ENCODE measurements around the gene SLCO2A1. TPM values are rescaled to one million over a fixed set of nuclear protein-coding genes. Genes with fewer than 3 reads are reported as not detected.

The SLCO2A1 gene
- total RNA-seq, 2 donors from 2014 or later: 7.0 to 17.5 TPM

GRCh38 chr3:133967992-133968892 lies 61.5 kb downstream of the SLCO2A1 start:
- no peak for TF ChIP-seq CTCF (IDR thresholded peaks at IDR 0.05)
- no peak for TF ChIP-seq POLR2A (IDR thresholded peaks at IDR 0.05)
- 76 to 79% methylated on average over 15 of the region's 15 CpGs for WGBS, 2 donors
- ATAC-seq: no peak

GRCh38 chr3:133966954-133967353 lies 62.8 kb downstream of the SLCO2A1 start:
- no peak for TF ChIP-seq POLR2A (IDR thresholded peaks at IDR 0.05)
- no peak for TF ChIP-seq CTCF (IDR thresholded peaks at IDR 0.05)
- Histone ChIP-seq H3K27ac (no peak overlapping the region), H3K36me3 (replicated peaks in 1 of 2; ENCODE audit: insufficient read depth in 1 of 2, low read depth in 2 of 2) (no peaks in the 10 kb centered on the region), H3K9me3 (no peaks in the 10 kb centered on the region), H3K4me1 (no peaks in the 10 kb centered on the region), H3K4me3 (no peak overlapping the region), H3K27me3 (no peaks in the 10 kb centered on the region)
- 97% methylated on average over 3 to 4 of the region's 4 CpGs for WGBS, 2 donors
- DNase-seq: no peak
- ATAC-seq: no peak
- intact Hi-C loops (cut with DNase I): no loop called here

More at GRCh38 chr3:133967992-133968892, 61.5 kb downstream of the SLCO2A1 start:
- Histone ChIP-seq H3K27ac (no peak overlapping the region), H3K27me3 (no peaks in the 10 kb centered on the region), H3K36me3 (replicated peaks in 1 of 2; ENCODE audit: insufficient read depth in 1 of 2, low read depth in 2 of 2) (no peaks in the 10 kb centered on the region), H3K4me3 (no peak overlapping the region), H3K9me3 (no peaks in the 10 kb centered on the region), H3K4me1 (no peaks in the 10 kb centered on the region)
- intact Hi-C loops (cut with DNase I): no loop called here
- DNase-seq: no peak

GRCh38 chr3:133965906-133966305 lies 63.8 kb downstream of the SLCO2A1 start:
- Histone ChIP-seq H3K4me3 (no peak overlapping the region), H3K4me1 (no peaks in the 10 kb centered on the region), H3K9me3 (no peaks in the 10 kb centered on the region), H3K27me3 (no peaks in the 10 kb centered on the region), H3K36me3 (replicated peaks in 1 of 2; ENCODE audit: insufficient read depth in 1 of 2, low read depth in 2 of 2) (no peaks in the 10 kb centered on the region), H3K27ac (no peak overlapping the region)
- WGBS, 2 donors: 53 to 57% methylated on average over 2 to 4 of the region's 4 CpGs
- no peak for TF ChIP-seq POLR2A (IDR thresholded peaks at IDR 0.05)
- TF ChIP-seq CTCF (IDR thresholded peaks at IDR 0.05): no peak
- intact Hi-C loops (cut with DNase I): no loop called here
- ATAC-seq (no peak), DNase-seq (no peak)

- no peak for ATAC-seq
- H3K4me3 ChIP-seq: no peak overlapping the region
- no peaks in the 10 kb centered on the region for H3K36me3 ChIP-seq (replicated peaks in 1 of 2; ENCODE audit: insufficient read depth in 1 of 2, low read depth in 2 of 2)
- no peaks in the 10 kb centered on the region for H3K4me1 ChIP-seq
- no peaks in the 10 kb centered on the region for H3K27me3 ChIP-seq
- intact Hi-C loops (cut with DNase I): no loop called here
- TF ChIP-seq POLR2A (IDR thresholded peaks at IDR 0.05): no peak
- TF ChIP-seq CTCF (IDR thresholded peaks at IDR 0.05): no peak
- DNase-seq: no peak
- no peaks in the 10 kb centered on the region for H3K9me3 ChIP-seq
- WGBS, 2 donors: 80 to 84% methylated on average over 12 of the region's 12 CpGs
- no peak overlapping the region for H3K27ac ChIP-seq
Observed at GRCh38 chr3:133965013-133965570, 64.6 kb downstream of the SLCO2A1 start.

All from body of pancreas (tissue), 4 donors.